Esophagus muscularis mucosa (tissue), 3 donors: ENCODE measurements around the gene KIFAP3.

ENCODE experiments used
- CTCF ChIP-seq, 3 experiments: fragments of 200-600 bp in 2 of 3; fragments of 450-650 bp in 1 of 3; sonication (generic) in 2 of 3; IDR thresholded peaks; one replicate each; pipeline ENCODE4 v1.5.1; 2017 to 2019; ENCODE audit warnings: antibody characterized with exemption in 3 of 3, mild to moderate bottlenecking in 2 of 3, moderate library complexity in 1 of 3
- POLR2A ChIP-seq: fragments of 450-650 bp; IDR thresholded peaks from one replicate; pipeline ENCODE4 v1.6.1; 2017; ENCODE audit warnings: antibody characterized with exemption, moderate library complexity, mild to moderate bottlenecking, low read depth
- POLR2AphosphoS5 ChIP-seq, 2 donors: sonication (generic); formaldehyde crosslinking; IDR thresholded peaks; one replicate each; pipeline ENCODE4 v1.6.1; 2017; ENCODE audit warnings: antibody characterized with exemption in 2 of 2

GRCh38 chr1:170064821-170065220 lies 9.7 kb downstream of the KIFAP3 start:
- TF ChIP-seq POLR2AphosphoS5 (IDR thresholded peaks at IDR 0.05) (no peak), CTCF (IDR thresholded peaks at IDR 0.05) (no peak), POLR2A (no peak)
